GM12873 (cell line): ENCODE results near the gene NPHP4.

Experiments
- CTCF ChIP-seq: IDR thresholded peaks from 2 replicates; pipeline ENCODE4 v1.5.1; 2012; ENCODE audit warnings: low read depth, mild to moderate bottlenecking, moderate library complexity, low read length, control low read depth; ENCODE audit not compliant: insufficient read depth; ENCODE audit errors: missing control alignments

The NPHP4 gene

GRCh38 chr1:5969168-5969567 is 23.1 kb downstream of the NPHP4 start:
- no peak for TF ChIP-seq CTCF

GRCh38 chr1:5968161-5968736 is 24.0 kb downstream of the NPHP4 start:
- no peak for TF ChIP-seq CTCF

- no peak for TF ChIP-seq CTCF
Measured at GRCh38 chr1:5967351-5968160, 24.7 kb downstream of the NPHP4 start.

GRCh38 chr1:5966543-5967205 is 25.6 kb downstream of the NPHP4 start:
- TF ChIP-seq CTCF, result no peak

- TF ChIP-seq CTCF, result no peak
Measured at GRCh38 chr1:5965586-5966131, 26.6 kb downstream of the NPHP4 start.

- TF ChIP-seq CTCF, result no peak
Measured at GRCh38 chr1:5962265-5963105, 29.7 kb downstream of the NPHP4 start.
